ENCODE measurements around the gene PCCB.

Gene PCCB

GRCh38 chr3:136291302-136291701 lies 41.2 kb downstream of the PCCB start:
- Histone ChIP-seq H3K4me1 (ENCODE audit: insufficient read depth, low read length) (no peaks in the 10 kb centered on the region; the same call in 1 of the 2 replicates), H3K9ac (ENCODE audit: low read depth, low read length) (no peak overlapping the region), H3K36me3 (ENCODE audit: insufficient read depth, low read depth, low read length) (peaks cover 35% of the 10 kb centered on the region), H3K4me3 (ENCODE audit: low read length) (no peak overlapping the region), H3K27ac (ENCODE audit: low read length) (no peak overlapping the region), H3K27me3 (ENCODE audit: insufficient read depth, low read length) (no peaks in the 10 kb centered on the region), H3K9me3 (ENCODE audit: insufficient read depth, low read depth, low read length) (no peaks in the 10 kb centered on the region)

- Histone ChIP-seq H3K27me3 (ENCODE audit: insufficient read depth, low read length) (no peaks in the 10 kb centered on the region), H3K9ac (ENCODE audit: low read depth, low read length) (no peak overlapping the region), H3K4me1 (ENCODE audit: insufficient read depth, low read length) (peaks cover 11% of the 10 kb centered on the region), H3K9me3 (ENCODE audit: insufficient read depth, low read depth, low read length) (no peaks in the 10 kb centered on the region), H3K27ac (ENCODE audit: low read length) (no peak overlapping the region), H3K4me3 (ENCODE audit: low read length) (no peak overlapping the region), H3K36me3 (ENCODE audit: insufficient read depth, low read depth, low read length) (peaks cover 30% of the 10 kb centered on the region)
Measured at GRCh38 chr3:136292500-136292899, 42.4 kb downstream of the PCCB start.

- H3K9ac ChIP-seq (ENCODE audit: low read depth, low read length): no peak overlapping the region
- H3K27ac ChIP-seq (ENCODE audit: low read length): no peak overlapping the region
- peaks cover 14% of the 10 kb centered on the region for H3K4me1 ChIP-seq (ENCODE audit: insufficient read depth, low read length)
- no peaks in the 10 kb centered on the region for H3K9me3 ChIP-seq (ENCODE audit: insufficient read depth, low read depth, low read length)
- H3K4me3 ChIP-seq (ENCODE audit: low read length): no peak overlapping the region
- peaks cover 37% of the 10 kb centered on the region for H3K36me3 ChIP-seq (ENCODE audit: insufficient read depth, low read depth, low read length)
- no peaks in the 10 kb centered on the region for H3K27me3 ChIP-seq (ENCODE audit: insufficient read depth, low read length)
Measured at GRCh38 chr3:136293279-136293678, 43.1 kb downstream of the PCCB start.

GRCh38 chr3:136294176-136294575 lies 44.0 kb downstream of the PCCB start:
- H3K9me3 ChIP-seq (ENCODE audit: insufficient read depth, low read depth, low read length): no peaks in the 10 kb centered on the region
- no peaks in the 10 kb centered on the region for H3K27me3 ChIP-seq (ENCODE audit: insufficient read depth, low read length)
- no peak overlapping the region for H3K27ac ChIP-seq (ENCODE audit: low read length)
- peaks cover 44% of the 10 kb centered on the region for H3K36me3 ChIP-seq (ENCODE audit: insufficient read depth, low read depth, low read length)
- H3K4me1 ChIP-seq (ENCODE audit: insufficient read depth, low read length): peaks cover 14% of the 10 kb centered on the region
- no peak overlapping the region for H3K9ac ChIP-seq (ENCODE audit: low read depth, low read length)
- no peak overlapping the region for H3K4me3 ChIP-seq (ENCODE audit: low read length)

- no peak overlapping the region for H3K27ac ChIP-seq (ENCODE audit: low read length)
- H3K4me3 ChIP-seq (ENCODE audit: low read length): no peak overlapping the region
- H3K27me3 ChIP-seq (ENCODE audit: insufficient read depth, low read length): no peaks in the 10 kb centered on the region
- no peak overlapping the region for H3K9ac ChIP-seq (ENCODE audit: low read depth, low read length)
- H3K9me3 ChIP-seq (ENCODE audit: insufficient read depth, low read depth, low read length): no peaks in the 10 kb centered on the region
- peaks cover 14% of the 10 kb centered on the region for H3K4me1 ChIP-seq (ENCODE audit: insufficient read depth, low read length)
- H3K36me3 ChIP-seq (ENCODE audit: insufficient read depth, low read depth, low read length): peaks cover 70% of the 10 kb centered on the region
Measured at GRCh38 chr3:136296960-136297359, 46.8 kb downstream of the PCCB start.

GRCh38 chr3:136297826-136298225 lies 47.7 kb downstream of the PCCB start:
- Histone ChIP-seq H3K27me3 (ENCODE audit: insufficient read depth, low read length) (no peaks in the 10 kb centered on the region), H3K4me1 (ENCODE audit: insufficient read depth, low read length) (peaks cover 14% of the 10 kb centered on the region), H3K36me3 (ENCODE audit: insufficient read depth, low read depth, low read length) (peaks cover 72% of the 10 kb centered on the region)

GRCh38 chr3:136300444-136300843 lies 50.3 kb downstream of the PCCB start:
- H3K27ac ChIP-seq (ENCODE audit: low read length): no peak overlapping the region
- H3K27me3 ChIP-seq (ENCODE audit: insufficient read depth, low read length): no peaks in the 10 kb centered on the region
- H3K36me3 ChIP-seq (ENCODE audit: insufficient read depth, low read depth, low read length): peaks cover 54% of the 10 kb centered on the region

More at GRCh38 chr3:136297826-136298225, 47.7 kb downstream of the PCCB start:
- Histone ChIP-seq H3K9ac (ENCODE audit: low read depth, low read length) (no peak overlapping the region), H3K27ac (ENCODE audit: low read length) (peak overlapping the region; percentile 35), H3K4me3 (ENCODE audit: low read length) (no peak overlapping the region), H3K9me3 (ENCODE audit: insufficient read depth, low read depth, low read length) (no peaks in the 10 kb centered on the region)

GRCh38 chr3:136305879-136306278 lies 55.7 kb downstream of the PCCB start:
- Histone ChIP-seq H3K9ac (ENCODE audit: low read depth, low read length) (no peak overlapping the region), H3K36me3 (ENCODE audit: insufficient read depth, low read depth, low read length) (peaks cover 13% of the 10 kb centered on the region), H3K9me3 (ENCODE audit: insufficient read depth, low read depth, low read length) (no peaks in the 10 kb centered on the region), H3K27ac (ENCODE audit: low read length) (no peak overlapping the region), H3K4me3 (ENCODE audit: low read length) (no peak overlapping the region), H3K27me3 (ENCODE audit: insufficient read depth, low read length) (no peaks in the 10 kb centered on the region), H3K4me1 (ENCODE audit: insufficient read depth, low read length) (no peaks in the 10 kb centered on the region)

More at GRCh38 chr3:136300444-136300843, 50.3 kb downstream of the PCCB start:
- Histone ChIP-seq H3K9ac (ENCODE audit: low read depth, low read length) (no peak overlapping the region), H3K4me3 (ENCODE audit: low read length) (no peak overlapping the region), H3K9me3 (ENCODE audit: insufficient read depth, low read depth, low read length) (no peaks in the 10 kb centered on the region), H3K4me1 (ENCODE audit: insufficient read depth, low read length) (peaks cover 14% of the 10 kb centered on the region)

- H3K9me3 ChIP-seq (ENCODE audit: insufficient read depth, low read depth, low read length): no peaks in the 10 kb centered on the region
- H3K4me1 ChIP-seq (ENCODE audit: insufficient read depth, low read length): no peaks in the 10 kb centered on the region
- no peaks in the 10 kb centered on the region for H3K36me3 ChIP-seq (ENCODE audit: insufficient read depth, low read depth, low read length)
- H3K9ac ChIP-seq (ENCODE audit: low read depth, low read length): no peak overlapping the region
- H3K4me3 ChIP-seq (ENCODE audit: low read length): no peak overlapping the region
- no peak overlapping the region for H3K27ac ChIP-seq (ENCODE audit: low read length)
- no peaks in the 10 kb centered on the region for H3K27me3 ChIP-seq (ENCODE audit: insufficient read depth, low read length)
Measured at GRCh38 chr3:136311261-136311660, 61.1 kb downstream of the PCCB start.

GRCh38 chr3:136311968-136312367 lies 61.8 kb downstream of the PCCB start:
- Histone ChIP-seq H3K27ac (ENCODE audit: low read length) (no peak overlapping the region), H3K9ac (ENCODE audit: low read depth, low read length) (no peak overlapping the region), H3K4me3 (ENCODE audit: low read length) (no peak overlapping the region), H3K9me3 (ENCODE audit: insufficient read depth, low read depth, low read length) (no peaks in the 10 kb centered on the region), H3K36me3 (ENCODE audit: insufficient read depth, low read depth, low read length) (no peaks in the 10 kb centered on the region), H3K4me1 (ENCODE audit: insufficient read depth, low read length) (no peaks in the 10 kb centered on the region), H3K27me3 (ENCODE audit: insufficient read depth, low read length) (no peaks in the 10 kb centered on the region)

GRCh38 chr3:136326316-136326715 lies 76.2 kb downstream of the PCCB start:
- Histone ChIP-seq H3K9ac (ENCODE audit: low read depth, low read length) (no peak overlapping the region), H3K9me3 (ENCODE audit: insufficient read depth, low read depth, low read length) (peaks cover 7% of the 10 kb centered on the region; the same call in 1 of the 2 replicates), H3K4me3 (ENCODE audit: low read length) (no peak overlapping the region), H3K27ac (ENCODE audit: low read length) (no peak overlapping the region), H3K36me3 (ENCODE audit: insufficient read depth, low read depth, low read length) (peaks cover 46% of the 10 kb centered on the region), H3K27me3 (ENCODE audit: insufficient read depth, low read length) (no peaks in the 10 kb centered on the region), H3K4me1 (ENCODE audit: insufficient read depth, low read length) (no peaks in the 10 kb centered on the region)

- Histone ChIP-seq H3K9ac (ENCODE audit: low read depth, low read length) (no peak overlapping the region), H3K36me3 (ENCODE audit: insufficient read depth, low read depth, low read length) (peaks cover 41% of the 10 kb centered on the region), H3K27me3 (ENCODE audit: insufficient read depth, low read length) (no peaks in the 10 kb centered on the region), H3K4me3 (ENCODE audit: low read length) (no peak overlapping the region), H3K9me3 (ENCODE audit: insufficient read depth, low read depth, low read length) (no peaks in the 10 kb centered on the region), H3K4me1 (ENCODE audit: insufficient read depth, low read length) (no peaks in the 10 kb centered on the region), H3K27ac (ENCODE audit: low read length) (no peak overlapping the region)
Measured at GRCh38 chr3:136327671-136328070, 77.5 kb downstream of the PCCB start.
